ENCODE measurements around the gene CHRD.

The CHRD gene

DNA sequence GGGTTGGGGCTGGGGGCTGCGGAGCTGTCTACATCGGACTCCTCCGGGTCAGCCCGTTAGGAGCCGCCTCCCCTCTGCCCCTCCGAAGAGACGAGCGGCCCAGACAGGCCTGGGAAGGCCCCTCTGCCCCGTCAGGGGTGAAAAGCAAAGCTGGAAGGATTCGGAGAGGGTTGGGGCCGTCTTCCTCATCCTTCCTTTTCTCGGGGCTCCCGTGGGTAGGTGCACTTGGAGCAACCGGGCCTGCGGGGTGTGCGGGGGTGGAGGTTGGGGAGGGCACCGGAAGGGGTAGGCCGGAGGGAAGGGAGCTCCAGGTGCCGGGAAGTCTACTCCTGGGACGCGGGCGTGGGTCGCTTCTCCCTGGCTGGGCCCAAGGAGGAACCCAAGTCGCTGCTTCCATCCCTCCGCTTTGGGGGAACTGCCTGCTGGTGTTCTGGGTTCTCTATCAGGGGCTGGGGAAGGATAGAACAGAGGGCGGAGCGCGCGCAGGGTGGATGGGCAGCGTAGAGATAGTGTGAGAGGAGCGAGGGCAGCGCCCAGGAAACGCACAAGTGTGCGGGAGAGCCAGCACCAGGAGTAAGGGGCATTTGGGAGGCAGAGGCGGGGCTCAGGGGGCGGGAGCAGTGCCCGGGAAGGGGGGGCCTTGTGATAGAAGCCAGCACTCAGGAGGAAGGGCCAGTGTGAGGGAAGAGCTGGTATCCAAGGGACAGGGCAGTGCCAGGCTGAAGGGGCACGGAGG is 17.8 kb upstream of the CHRD start:
- DNase-seq: peak; percentile 36

DNA sequence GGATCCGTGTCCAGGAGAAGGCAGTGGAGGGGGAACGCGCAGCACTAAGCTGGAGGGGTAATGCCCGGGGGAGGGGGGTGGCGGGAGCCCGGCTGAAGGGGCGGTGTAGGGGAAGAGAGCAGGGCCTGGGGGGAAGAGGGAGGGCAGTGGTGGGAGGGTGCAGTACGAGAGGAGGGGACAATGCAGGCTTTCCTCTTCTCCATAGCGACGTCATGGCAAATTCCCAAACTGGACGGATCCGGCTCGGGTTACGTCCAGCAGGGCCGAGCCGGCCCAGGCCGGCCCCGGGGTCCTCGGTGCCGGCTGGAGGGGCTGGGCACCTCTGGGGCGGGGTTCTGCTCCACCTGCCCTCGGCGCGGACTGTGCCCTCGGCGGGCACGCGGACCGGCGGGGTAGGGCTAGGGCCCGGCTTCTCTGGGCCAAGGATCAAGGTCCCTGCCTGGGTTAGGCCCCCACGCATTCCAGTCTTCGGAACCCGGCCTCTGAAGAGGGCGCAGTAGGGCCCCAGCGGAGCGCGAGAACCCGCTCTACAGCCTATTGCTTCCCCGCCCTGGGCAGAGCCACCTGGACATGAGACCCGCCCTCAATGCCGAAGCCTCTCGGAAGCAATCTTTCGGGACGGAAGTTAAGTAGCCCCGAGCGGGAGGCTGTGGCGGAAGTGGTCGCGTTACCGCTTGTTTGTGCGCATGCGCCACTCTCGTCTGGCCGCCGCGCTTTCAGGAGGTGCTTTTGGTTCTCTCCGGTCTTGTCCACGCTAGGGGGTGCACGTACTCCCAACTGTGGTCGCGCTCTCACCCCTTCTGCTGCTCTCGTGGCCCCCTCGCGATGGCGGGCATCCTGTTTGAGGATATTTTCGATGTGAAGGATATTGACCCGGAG is 16.9 kb upstream of the CHRD start:
- DNase-seq: peak; percentile 98

DNA sequence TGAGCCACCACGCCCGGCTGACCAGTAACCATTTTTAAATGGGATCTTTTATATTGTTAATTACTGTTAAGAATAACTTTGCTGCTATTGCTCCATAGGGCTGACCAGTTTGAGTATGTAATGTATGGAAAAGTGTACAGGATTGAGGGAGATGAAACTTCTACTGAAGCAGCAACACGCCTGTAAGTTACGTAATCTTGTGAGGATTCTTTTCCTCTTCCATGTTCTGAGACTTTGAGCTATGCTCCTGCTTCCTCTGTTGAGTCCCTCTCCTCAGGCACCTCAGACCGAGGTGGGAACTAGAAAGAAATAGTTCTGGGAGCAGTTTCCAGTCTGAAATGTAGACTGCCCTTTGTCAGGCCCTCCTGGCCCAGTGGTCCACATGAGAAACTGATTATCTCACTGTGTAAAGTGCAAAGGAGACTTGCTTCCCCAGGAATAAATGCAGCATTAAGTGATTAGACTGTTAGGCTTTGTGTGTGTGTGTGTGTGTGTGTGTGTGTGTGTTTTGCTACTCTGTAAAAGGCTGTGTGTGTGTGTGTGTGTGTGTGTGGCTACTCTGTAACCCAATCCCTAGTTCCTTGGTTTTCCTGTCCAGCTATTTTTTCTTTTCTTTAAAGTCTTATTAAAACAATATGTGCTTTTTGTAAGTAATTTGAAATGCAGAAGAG is 13.1 kb upstream of the CHRD start:
- peak; percentile 59 for DNase-seq

DNA sequence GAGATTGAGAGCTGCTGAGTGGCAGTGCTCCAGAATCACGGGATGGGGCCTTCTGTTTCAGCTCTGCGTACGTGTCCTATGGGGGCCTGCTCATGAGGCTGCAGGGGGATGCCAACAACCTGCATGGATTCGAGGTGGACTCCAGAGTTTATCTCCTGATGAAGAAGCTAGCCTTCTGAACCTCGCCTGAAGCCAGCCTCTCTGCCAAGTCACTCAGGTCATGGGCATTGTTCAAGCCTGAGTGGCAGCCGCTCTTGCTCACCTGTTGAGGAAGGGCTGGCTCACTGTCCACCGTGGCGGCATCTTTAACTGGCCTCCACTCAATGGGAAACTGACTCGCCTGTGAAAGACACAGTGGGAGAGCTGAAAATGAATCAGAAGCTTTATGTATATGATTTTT is 11.7 kb upstream of the CHRD start:
- no peak for DNase-seq

DNA sequence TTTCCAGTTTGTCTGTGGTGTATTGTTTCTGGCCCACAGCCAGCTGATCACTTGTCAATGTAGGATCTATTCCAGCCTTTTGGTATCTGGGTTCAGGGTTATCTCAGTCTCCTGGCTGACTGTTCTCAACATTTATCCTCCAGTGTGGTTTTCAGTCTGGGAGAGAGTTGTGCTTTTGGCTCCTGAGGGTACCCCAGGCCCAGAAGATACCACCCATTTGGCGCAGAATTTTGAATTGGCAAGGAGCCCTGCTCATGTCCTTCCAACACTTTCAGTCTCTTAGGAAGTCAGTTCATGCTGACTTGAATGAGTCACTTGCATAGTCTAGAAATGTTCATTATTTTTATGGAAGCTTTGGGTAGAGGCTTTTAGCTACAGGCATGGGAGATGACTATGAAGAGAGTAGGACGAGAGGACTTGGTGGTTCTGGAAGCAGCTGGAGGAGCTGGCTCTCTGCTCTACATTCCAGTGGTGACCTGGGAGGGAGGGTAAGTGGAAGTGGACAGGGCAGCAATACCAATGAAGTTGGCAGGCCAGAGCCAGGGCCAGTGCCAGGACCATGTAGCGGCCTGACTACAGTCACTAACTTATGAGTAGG is 11.2 kb upstream of the CHRD start:
- peak; percentile 72 for DNase-seq

DNA sequence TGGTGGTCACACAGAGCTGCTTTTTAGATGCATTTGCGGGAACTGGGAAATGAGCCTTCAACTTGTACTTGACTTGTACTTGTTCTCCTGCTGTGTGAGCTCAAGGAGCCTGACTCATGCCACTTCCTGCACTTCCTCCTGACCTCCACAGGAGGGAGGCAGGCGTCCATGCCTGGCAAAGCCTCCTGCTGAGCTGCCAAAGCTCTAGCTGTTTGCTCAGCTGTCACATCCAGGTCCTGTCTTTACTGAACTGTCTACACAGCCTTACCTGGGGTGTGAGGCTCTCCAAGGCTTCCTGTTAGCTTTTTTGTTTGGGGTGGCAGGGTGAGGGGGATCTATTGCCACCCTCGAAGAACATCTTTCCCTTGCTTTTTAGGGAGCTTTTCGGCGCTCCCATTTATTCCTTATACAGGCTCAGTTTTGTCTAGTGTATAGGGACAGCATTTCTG is 8.3 kb upstream of the CHRD start:
- peak; percentile 86 for DNase-seq

DNA sequence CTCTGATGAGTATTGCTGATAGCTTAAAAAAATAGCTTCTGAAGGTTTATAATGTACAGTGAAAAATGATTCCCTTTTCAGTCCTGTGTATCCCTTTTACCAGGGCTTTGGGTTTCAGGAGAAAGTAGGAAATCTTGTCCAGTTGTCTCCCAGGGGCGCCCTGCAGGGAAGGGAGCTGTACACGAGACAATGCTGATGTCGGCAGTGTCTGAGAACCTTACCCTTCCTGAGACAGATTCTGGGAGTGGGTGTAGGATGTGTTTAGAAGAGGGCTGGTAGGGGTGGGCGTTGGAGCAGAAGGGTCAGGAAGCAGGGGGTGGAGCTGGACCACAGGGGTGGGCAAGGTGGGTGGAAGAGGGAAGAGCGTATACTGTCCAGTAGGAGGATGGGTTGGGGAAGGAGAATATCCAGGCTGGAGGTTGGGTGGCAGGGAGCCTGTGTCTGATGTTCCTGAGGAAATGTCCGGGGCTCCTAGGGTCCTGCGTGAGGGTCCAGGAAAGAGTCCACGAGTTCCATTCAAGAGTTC is 7.5 kb upstream of the CHRD start:
- no peak for DNase-seq

DNA sequence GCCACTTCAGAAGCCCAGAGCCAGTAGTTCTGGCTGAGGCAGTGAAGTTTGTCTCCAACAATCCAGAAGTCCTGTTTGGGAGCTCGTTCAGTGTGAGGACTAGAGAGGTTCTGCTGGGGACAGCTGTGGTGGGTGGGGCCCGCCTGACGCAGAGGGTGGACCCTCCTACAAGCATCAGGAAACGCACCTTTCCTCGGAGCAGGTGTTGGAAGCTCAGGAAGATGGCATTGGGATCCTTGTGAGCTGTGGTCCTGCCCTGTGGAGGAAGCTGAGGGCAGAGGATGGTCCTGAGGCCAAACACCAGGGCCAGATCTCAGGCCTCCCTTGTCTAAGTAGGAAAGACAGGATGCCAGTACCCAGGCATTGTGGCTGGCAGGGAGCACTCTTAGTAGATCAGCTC is 6.9 kb upstream of the CHRD start:
- no peak for DNase-seq

DNA sequence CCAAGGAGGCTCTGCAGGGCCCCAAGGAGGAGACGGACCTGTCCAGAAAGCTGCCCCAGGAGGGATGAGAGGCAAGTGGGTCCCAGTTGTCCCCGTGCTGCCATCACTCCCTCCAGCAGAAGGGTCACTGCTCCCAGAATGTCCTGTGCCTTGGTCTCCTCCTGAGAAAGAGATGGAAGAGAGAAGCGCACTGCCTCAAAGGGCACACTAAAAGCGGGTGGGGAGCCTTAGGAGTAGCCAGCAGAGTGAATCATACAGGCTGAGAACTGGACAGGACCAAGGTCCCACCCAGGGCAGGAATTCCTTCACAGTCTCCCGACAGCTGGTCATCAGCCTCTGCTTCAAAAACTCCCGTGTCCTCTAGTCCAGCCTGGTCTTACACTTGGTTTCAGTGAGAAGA is 6.4 kb upstream of the CHRD start:
- peak; percentile 12 for DNase-seq

DNA sequence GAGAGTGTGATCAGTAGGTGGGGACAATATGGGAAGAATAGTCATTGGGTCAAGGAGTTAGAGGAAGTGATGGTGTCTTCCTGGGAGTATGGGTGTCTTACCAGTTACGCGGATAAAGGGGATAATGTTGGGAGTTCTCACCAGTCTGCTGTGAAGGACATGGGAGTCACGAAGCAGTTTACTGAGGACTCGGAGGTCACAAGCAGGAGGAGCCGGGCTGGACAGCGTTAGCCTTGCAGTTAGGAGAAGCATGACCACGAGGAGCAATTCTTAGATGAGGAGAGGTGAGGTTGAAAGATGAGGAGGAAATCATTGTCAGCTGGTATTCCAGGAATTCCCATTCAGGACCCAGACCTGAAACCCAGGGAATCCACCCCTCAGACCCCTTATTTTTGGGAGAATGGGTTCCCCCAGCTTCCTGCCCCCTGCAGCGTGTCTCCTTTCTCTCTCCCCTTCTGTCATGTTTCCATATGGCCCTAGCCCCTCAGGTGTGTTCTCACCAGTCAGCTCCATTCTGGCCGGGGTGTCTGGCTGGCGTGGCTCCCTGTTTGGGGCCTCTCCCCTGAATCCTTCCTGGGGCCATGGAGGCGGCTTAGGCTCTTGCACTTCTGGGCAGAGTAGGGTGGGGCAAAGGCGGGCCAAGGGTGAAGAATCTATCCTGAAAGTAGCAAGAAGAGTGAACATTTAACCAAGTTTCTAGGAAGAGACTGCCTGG is 4.0 kb upstream of the CHRD start:
- no peak for DNase-seq

DNA sequence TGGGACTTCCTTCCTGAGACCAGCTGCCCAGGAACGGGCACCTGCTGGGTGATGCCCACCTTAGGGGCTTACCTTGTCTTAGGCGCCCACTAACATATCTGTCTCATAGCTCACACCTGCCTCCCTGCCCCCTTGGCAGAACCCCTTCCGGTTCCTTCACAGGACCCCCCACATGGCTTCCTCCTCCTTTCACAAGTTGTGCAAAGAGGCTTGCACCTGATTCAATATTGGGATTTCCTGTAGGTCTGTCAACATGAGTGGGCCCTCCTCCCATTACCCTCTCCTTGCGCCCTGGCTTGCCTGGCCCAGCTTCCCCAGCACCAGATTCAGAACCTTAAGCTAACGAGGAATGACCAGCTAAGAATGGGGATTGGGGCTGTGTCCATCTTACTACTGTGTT is 2.5 kb upstream of the CHRD start:
- no peak for DNase-seq

DNA sequence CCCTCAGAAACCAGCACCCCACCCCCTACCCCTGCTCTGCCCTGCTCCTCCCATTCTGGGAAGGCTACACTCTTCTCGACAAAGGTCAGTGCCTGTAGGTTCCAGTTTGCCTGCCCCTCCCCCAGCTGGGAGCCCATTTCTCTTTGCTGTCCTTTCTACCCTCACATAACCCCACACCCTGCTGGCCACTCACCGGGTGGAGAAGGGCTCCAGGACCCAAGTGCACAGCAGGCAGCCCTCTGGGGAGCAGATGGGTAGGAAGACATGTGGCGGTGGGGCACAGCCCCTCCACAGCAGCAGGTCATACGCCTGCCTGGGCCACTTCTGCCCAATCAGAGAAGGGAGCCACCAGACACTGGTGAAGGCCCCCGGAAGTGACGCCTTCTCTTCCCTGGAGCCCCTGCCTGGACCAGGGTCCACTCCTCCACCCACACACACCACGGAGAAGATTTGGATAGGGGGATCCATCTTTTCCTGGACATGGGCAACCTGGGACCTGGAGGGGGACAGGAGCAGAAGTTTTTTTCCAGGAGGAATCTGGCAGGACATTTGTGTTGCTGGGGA is 1.9 kb upstream of the CHRD start, which contains the start of gene THPO:
THPO (minus strand) TSS at position 326 of the 564 bp plus-strand sequence. CDS start 1,948 bp downstream, outside the sequence.
- no peak for DNase-seq

DNA sequence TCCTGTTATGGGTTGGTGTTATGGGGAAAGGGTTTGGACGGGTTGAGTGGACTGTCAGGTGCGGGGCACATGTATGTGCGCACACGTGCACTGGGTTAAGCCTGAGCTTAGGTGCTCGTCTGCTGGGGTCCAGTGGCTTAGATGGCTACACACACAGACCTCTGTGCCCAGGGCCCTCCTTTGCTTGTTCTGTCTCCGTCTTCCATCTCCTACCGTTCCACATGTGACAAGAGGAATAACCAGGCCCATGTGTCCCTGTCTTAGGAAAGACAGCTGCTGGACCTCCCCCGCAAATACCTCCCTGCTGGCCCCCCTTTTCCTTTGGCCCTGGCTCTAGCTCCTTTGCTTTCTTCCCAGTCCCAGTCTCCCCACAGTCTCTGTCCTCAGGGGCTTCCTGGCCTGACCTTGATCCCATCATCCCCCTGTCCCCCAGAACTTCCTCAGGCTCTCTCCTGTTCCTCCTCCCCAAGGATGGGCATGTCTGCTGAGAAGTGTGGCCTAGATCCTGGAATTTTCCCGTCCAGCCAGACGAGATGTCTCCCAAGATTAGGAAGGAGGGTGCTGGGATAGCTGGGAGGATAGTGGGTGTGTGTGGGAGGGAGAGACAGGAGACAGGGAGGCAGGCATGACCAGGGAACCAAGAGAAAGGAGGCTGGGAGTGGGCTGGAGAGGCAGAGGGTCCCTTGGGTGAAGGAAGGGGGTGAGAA is 1.1 kb upstream of the CHRD start:
- DNase-seq: no peak

DNA sequence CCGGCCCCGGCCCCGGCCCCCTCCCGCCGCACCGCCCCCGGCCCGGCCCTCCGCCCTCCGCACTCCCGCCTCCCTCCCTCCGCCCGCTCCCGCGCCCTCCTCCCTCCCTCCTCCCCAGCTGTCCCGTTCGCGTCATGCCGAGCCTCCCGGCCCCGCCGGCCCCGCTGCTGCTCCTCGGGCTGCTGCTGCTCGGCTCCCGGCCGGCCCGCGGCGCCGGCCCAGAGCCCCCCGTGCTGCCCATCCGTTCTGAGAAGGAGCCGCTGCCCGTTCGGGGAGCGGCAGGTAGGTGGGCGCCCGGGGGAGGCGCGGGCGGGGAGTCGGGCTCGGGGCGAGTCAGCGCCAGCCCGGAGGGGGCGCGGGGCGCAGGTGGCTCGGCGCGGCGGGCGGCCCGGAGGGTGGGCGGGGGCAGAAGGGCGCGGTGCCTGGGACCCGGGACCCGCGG is 352 bp downstream of the CHRD start:
- peak; percentile 29 for DNase-seq

DNA sequence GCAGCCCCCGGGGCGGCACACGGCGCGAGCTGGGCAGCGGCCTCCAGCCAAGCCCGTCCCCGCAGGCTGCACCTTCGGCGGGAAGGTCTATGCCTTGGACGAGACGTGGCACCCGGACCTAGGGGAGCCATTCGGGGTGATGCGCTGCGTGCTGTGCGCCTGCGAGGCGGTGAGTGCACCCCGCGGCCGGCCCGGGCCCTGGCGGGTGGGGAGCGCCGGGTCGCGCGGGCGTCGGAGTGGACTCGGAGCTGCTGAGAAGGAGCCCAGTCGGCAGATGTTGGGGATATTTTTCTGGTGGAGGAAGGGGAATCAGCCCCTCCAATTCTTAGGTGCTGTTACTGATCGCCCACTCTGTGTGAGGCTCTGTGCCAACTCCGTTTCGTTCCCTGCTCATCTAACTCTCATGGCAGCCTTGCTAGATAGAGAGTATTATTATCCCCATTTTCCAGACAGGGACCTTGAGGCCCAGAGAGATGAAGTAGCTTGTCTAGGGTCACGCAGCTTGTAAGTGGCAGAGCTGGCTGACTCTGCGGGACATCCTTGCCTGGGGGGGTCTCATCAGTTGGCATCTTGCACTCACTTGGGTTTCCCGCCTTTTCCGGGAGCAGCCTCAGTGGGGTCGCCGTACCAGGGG is 890 bp downstream of the CHRD start:
- DNase-seq: no peak

DNA sequence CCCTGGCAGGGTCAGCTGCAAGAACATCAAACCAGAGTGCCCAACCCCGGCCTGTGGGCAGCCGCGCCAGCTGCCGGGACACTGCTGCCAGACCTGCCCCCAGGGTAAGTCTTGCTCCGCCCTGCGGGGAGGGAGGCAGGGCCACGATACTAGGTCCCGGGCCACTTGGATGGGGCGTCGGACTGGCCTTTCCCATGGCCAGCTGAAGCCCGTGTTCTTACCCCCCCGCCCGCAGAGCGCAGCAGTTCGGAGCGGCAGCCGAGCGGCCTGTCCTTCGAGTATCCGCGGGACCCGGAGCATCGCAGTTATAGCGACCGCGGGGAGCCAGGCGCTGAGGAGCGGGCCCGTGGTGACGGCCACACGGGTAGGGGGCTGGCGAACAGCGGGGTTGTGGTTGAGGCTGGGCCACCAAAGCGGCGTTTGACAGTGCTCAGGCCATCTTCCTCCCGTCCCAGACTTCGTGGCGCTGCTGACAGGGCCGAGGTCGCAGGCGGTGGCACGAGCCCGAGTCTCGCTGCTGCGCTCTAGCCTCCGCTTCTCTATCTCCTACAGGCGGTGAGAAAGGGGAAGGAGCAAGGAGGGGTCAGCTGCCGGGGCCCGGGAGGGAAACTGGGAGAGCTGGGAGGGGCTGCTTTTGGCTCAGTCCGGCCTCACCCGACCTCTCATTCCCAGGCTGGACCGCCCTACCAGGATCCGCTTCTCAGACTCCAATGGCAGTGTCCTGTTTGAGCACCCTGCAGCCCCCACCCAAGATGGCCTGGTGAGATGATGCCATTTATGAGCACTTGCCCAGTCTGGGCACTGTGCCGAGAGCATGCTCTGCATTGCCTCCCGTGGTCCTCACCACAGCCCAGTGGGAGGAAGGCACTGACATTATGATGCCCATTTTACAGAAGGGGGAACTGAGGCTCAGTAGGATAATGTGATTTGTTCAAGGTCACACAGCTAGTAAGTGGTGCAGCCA is 1.7 kb downstream of the CHRD start:
- no peak for DNase-seq

DNA sequence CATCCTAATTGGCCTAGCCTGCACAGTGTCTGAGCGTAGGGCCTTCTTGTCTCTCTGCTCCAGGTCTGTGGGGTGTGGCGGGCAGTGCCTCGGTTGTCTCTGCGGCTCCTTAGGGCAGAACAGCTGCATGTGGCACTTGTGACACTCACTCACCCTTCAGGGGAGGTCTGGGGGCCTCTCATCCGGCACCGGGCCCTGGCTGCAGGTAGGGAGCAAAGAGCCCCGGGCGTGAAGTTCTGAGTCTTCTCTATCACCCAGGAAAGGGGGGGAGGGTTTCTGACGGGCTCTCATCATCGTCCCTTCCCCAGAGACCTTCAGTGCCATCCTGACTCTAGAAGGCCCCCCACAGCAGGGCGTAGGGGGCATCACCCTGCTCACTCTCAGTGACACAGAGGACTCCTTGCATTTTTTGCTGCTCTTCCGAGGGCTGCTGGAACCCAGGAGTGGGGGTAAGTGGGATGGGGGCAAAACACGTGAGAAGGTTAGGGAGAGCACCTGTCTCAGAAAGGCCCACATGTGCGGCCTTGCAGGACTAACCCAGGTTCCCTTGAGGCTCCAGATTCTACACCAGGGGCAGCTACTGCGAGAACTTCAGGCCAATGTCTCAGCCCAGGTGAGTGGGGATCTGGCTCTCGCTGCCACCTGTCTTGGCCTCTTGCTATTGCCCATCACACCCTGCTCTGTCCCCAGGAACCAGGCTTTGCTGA is 2.6 kb downstream of the CHRD start:
- no peak for DNase-seq

DNA sequence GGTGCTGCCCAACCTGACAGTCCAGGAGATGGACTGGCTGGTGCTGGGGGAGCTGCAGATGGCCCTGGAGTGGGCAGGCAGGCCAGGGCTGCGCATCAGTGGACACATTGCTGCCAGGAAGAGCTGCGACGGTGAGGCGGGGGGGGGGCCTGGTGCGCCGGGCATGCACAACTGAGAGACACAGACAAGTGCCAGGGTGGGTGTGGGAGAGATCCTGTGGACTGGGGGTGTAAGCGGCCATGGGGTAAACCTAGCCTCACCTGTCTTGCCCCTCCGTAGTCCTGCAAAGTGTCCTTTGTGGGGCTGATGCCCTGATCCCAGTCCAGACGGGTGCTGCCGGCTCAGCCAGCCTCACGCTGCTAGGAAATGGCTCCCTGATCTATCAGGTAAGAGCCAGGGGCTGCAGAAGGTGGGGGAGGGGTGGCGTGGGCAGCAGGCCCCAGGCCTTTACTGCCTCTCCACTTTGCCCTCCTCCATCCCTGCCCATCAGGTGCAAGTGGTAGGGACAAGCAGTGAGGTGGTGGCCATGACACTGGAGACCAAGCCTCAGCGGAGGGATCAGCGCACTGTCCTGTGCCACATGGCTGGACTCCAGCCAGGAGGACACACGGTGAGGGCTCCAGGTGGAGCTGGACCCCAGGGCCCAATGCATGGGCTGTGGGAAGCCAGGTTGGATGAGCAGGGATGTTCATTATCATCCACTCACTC is 3.3 kb downstream of the CHRD start:
- no peak for DNase-seq
